Bronchial epithelial cell (primary cell): ENCODE results near the gene PRCD. TPM values are rescaled to one million over a fixed set of nuclear protein-coding genes. Genes with fewer than 3 reads are reported as not detected.
A peak's percentile ranks its signal among the peaks of the same experiment; 100 is the strongest.
"Not testable (repeated sequence)": the region's sequence is repeated elsewhere in the genome, so short reads cannot be mapped to it uniquely, and the experiment has no call there.

ENCODE experiments used
- DNase-seq: peaks from one replicate; pipeline ENCODE4 v3.0.0-alpha.2; 2010; ENCODE audit warnings: low read depth
- FAIRE-seq: peaks from 2 replicates; lab custom pipeline; 2011; peaks lifted over from hg19 to GRCh38; lab: Jason Lieb, UNC
- H3K27me3 ChIP-seq: 2 replicates; pipeline ENCODE4 v1.5.1; 2011; ENCODE audit warnings: low read length; ENCODE audit not compliant: control insufficient read depth, insufficient read depth
- H3K36me3 ChIP-seq: 2 replicates; pipeline ENCODE4 v1.5.1; 2011; ENCODE audit warnings: low read length; ENCODE audit not compliant: control insufficient read depth, insufficient read depth
- H3K4me3 ChIP-seq: 2 replicates; pipeline ENCODE4 v1.5.1; 2011; ENCODE audit warnings: mild to moderate bottlenecking, low read depth, low read length, control low read depth
- total RNA-seq: library from RNA; depleted of rRNA; stranded (reverse); fragments of >200 nt; gene quantifications from 2 replicates; pipeline ENCODE4 v1.2.1, GENCODE V29; 2014
- TF ChIP-seq, protein P1 (sequence below): IDR thresholded peaks from 2 replicates; pipeline ENCODE4 v1.5.1; 2011; ENCODE audit warnings: mild to moderate bottlenecking, moderate library complexity, low read length, control low read depth, inconsistent platforms; ENCODE audit not compliant: insufficient read depth, severe bottlenecking

The PRCD gene
- total RNA-seq, 1 donor from 2014 or later: not detected

DNA sequence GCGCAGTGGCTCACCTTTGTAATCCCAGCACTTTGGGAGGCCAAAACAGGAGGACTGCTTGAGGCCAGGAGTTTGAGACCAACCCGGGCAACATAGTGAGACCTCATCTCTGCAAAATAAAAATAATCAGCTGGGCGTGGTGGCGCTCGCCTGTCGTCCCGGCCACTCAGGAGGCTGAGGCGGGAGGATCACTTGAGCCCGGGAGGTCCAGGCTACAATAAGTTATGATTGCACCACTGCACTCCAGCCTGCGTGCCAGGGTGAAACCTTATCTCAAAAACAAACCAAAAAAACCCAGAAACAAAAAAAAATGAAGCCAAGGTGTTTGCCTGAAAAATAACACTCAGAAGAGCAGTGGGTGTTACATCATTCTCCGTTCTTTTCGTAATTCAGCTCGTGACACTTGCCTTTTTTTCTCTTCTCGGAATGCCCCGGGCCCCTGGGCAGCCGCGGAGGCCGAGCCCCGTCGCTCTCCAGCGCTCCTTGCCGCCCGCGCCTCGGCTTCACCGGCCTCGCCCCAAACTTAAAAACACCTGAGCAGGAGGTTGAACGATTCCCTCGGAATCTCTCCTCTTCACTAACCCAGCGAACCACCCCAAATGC is 17.0 kb downstream of the PRCD start:
- TF ChIP-seq, protein P1, sequence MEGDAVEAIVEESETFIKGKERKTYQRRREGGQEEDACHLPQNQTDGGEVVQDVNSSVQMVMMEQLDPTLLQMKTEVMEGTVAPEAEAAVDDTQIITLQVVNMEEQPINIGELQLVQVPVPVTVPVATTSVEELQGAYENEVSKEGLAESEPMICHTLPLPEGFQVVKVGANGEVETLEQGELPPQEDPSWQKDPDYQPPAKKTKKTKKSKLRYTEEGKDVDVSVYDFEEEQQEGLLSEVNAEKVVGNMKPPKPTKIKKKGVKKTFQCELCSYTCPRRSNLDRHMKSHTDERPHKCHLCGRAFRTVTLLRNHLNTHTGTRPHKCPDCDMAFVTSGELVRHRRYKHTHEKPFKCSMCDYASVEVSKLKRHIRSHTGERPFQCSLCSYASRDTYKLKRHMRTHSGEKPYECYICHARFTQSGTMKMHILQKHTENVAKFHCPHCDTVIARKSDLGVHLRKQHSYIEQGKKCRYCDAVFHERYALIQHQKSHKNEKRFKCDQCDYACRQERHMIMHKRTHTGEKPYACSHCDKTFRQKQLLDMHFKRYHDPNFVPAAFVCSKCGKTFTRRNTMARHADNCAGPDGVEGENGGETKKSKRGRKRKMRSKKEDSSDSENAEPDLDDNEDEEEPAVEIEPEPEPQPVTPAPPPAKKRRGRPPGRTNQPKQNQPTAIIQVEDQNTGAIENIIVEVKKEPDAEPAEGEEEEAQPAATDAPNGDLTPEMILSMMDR: no peak
- Histone ChIP-seq H3K4me3 (peak overlapping the region; percentile 85), H3K27me3 (no peaks in the 10 kb centered on the region), H3K36me3 (peaks cover 7% of the 10 kb centered on the region)
- DNase-seq: no peak
- no peak for FAIRE-seq

DNA sequence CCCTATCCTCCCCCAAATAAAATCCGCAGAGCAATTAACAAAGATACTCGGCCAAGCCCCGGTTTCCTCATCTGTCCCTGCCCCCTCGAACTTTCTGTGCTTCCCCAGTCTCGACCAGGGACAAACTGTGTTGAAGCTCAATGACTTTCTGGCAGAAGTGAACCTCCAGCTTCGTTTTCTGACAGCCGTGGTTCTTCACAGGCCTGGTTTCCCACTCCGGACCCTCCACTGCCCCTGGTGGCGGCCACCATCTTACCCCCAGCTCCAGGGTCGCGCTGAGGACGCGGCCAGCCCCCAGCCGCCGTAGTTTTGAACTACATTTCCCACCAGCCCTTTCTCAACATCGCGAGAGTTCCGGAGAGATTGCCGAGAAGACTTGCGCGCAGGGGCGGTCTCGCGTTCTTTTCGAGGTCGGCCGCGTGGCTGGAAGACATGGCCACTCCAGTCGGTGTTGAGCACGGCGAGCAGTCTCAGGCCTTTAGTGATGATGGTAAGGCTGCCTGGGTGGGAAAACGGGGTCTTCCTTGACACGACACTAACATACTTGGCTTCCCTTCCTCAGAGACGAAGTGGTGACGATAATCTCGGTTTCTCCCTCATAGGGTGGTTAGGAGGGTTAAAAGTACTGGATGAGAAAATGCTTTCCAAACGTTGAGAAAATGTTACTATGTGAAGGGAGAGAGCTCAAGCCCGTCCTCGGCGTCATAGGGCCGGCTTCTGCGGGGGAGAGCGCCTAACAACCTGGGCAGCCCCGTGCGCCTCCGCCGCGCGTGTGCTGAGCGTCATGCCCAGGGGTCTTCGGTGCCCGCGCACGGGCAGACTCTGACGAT is 17.7 kb downstream of the PRCD start:
- Histone ChIP-seq H3K27me3 (no peaks in the 10 kb centered on the region), H3K4me3 (peak overlapping the region; percentile 85), H3K36me3 (peaks cover 9% of the 10 kb centered on the region)
- FAIRE-seq: no peak
- peak; percentile 85 for DNase-seq
- TF ChIP-seq, protein P1: peak; percentile 51

DNA sequence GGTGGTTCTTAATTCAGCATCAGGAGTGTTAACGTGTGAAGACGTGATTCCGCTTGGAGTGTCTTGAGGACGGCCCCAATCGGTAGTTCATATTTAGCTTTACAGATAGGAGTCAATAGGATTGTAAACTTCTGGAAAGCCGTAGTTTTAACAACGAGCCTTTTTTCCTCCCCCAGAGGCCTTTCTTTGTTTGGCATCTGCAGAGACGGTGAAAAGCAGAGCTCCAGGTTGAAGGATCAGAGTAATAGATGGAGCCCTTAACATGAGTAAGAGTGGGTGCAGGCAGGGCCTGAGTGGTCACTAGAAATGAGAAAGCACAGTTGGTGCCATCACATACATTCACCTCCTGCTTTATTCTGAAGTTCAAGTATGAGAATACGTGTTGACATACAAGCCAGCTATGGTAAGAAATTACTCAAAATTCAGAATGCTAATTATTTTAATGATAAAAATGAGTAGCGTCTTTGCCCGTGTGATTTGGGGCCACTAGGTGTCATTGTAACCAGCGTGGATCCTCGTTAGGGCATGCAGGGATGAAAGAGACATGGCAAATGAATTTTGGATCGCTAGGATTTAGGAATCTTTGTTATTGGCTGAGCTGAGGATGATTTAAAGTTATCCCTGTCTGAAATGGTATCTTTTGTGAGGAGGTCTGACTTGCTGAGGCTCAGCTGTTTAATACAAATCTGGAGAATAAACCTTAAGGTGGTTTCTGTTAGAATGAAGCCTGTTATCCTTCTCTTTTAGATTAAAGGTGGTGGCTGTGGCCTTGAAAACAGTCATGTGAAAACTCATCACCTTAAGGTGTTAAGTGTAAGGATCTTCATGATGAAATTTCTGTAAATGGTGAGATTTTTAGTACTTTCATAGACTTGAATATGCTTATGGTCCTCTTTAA is 18.6 kb downstream of the PRCD start:
- peaks cover 7% of the 10 kb centered on the region for H3K36me3 ChIP-seq
- peak overlapping the region; percentile 85 for H3K4me3 ChIP-seq
- DNase-seq (no peak), FAIRE-seq (no peak)
- TF ChIP-seq, protein P1: peak; percentile 34
- no peaks in the 10 kb centered on the region for H3K27me3 ChIP-seq

DNA sequence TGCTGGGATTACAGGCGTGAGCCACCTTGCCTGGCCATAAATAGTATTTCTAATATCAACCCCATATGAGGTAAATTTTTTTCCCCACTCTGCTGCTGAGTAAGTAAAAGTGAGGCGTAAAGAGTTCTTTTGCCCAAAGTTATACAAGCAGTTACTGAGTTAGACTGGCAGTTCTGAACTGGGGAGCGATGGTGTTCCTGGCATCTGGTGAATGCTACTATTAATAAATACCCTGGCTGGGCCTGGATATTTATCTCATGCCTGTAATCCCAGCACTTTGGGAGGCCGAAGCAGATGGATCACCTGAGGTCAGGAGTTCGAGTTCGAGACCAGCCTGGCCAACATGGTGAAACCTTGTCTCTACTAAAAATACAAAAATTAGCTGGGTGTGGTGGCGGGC is 19.6 kb downstream of the PRCD start:
- not testable (repeated sequence) for DNase-seq, H3K36me3 ChIP-seq, FAIRE-seq, H3K27me3 ChIP-seq
- peak overlapping the region; percentile 85 for H3K4me3 ChIP-seq

DNA sequence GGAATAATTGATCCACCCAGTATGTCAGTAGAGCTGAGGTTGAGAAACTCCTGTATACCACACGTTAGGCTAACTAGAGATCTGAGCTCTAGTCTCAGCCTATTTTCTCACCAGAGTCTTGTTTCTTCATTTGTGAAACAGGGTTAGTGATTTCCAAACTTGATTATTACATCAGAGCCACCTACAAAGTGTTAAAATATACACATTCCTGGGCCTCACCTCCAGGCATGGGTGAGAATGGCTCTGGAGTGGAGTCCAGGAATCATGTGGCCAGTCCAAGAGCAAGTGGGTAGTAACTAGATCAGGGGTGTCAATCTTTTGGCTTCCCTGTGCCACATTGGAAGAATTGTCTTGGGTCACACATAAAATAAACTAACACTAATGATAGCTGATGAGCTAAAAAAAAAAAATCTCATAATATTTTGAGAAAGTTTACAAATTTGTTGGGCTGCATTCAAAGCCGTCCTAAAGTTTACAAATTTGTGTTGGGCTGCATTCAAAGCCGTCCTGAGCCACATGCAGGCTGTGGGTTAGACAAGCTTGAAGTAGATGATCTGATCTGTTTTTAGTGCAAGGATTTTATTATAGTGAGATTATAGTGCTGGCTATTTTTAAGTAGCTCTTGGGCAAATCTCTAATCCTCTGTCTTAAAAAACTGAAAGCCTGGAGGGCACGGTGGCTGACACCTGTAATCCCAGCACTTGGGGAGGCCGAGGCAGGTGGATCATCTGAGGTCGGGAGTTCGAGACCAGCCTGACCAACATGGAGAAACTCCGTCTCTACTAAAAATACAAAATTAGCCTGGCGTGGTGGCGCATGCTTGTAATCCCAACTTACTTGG is 20.4 kb downstream of the PRCD start:
- DNase-seq (no peak), FAIRE-seq (no peak)
- Histone ChIP-seq H3K4me3 (no peak overlapping the region), H3K36me3 (peaks cover 7% of the 10 kb centered on the region), H3K27me3 (no peaks in the 10 kb centered on the region)
- TF ChIP-seq, protein P1: no peak
